HG02943 (cell line): ENCODE measurements around the gene CENPL.
"Not testable (repeated sequence)": the region's sequence is repeated elsewhere in the genome, so short reads cannot be mapped to it uniquely, and the experiment has no call there.

Experiments used
- ATAC-seq: cut with Tn5 transposase; IDR thresholded peaks from one replicate; pipeline ENCODE4 v1.9.1; 2021; ENCODE audit warnings: mild to moderate bottlenecking, low read depth, moderate library complexity; ENCODE audit not compliant: unreplicated experiment

CENPL gene

GRCh38 chr1:173859547-173859946 is 34.9 kb upstream of the CENPL start:
- ATAC-seq = not testable (repeated sequence)

GRCh38 chr1:173857363-173857917 is 32.8 kb upstream of the CENPL start:
- ATAC-seq = no peak

- ATAC-seq = no peak
Measured at GRCh38 chr1:173856903-173857302, 32.2 kb upstream of the CENPL start.

- no peak for ATAC-seq
Measured at GRCh38 chr1:173856014-173856413, 31.3 kb upstream of the CENPL start.

GRCh38 chr1:173853074-173853473 is 28.4 kb upstream of the CENPL start:
- ATAC-seq = no peak

- no peak for ATAC-seq
Measured at GRCh38 chr1:173852105-173852504, 27.4 kb upstream of the CENPL start.

GRCh38 chr1:173832748-173833147 is 8.1 kb upstream of the CENPL start:
- ATAC-seq = no peak

- ATAC-seq = no peak
Measured at GRCh38 chr1:173827611-173828010, 2.9 kb upstream of the CENPL start.

- ATAC-seq = peak; percentile 45
Measured at GRCh38 chr1:173823781-173824314, 835 bp downstream of the CENPL start.

- no peak for ATAC-seq
Measured at GRCh38 chr1:173821680-173822079, 3.0 kb downstream of the CENPL start.

- ATAC-seq = no peak
Measured at GRCh38 chr1:173818459-173818858, 6.2 kb downstream of the CENPL start.

- ATAC-seq = not testable (repeated sequence)
Measured at GRCh38 chr1:173813654-173814053, 11.0 kb downstream of the CENPL start.

GRCh38 chr1:173802961-173803360 is 21.7 kb downstream of the CENPL start:
- no peak for ATAC-seq

GRCh38 chr1:173799995-173800394 is 24.7 kb downstream of the CENPL start:
- not testable (repeated sequence) for ATAC-seq

- no peak for ATAC-seq
Measured at GRCh38 chr1:173798078-173798477, 26.6 kb downstream of the CENPL start.

GRCh38 chr1:173789841-173790240 is 34.8 kb downstream of the CENPL start:
- no peak for ATAC-seq

- no peak for ATAC-seq
Measured at GRCh38 chr1:173784997-173785396, 39.7 kb downstream of the CENPL start.

GRCh38 chr1:173779936-173780335 is 44.7 kb downstream of the CENPL start:
- no peak for ATAC-seq

GRCh38 chr1:173775578-173776226 is 49.0 kb downstream of the CENPL start:
- ATAC-seq = no peak

- no peak for ATAC-seq
Measured at GRCh38 chr1:173771560-173771959, 53.1 kb downstream of the CENPL start.

GRCh38 chr1:173770330-173770729 is 54.4 kb downstream of the CENPL start:
- not testable (repeated sequence) for ATAC-seq

- ATAC-seq = no peak
Measured at GRCh38 chr1:173768827-173769226, 55.9 kb downstream of the CENPL start.
